NOMO-1 treated with DMSO at 0.1 percent for 48 hours (cell line): ENCODE measurements around the gene PSMB1.
"Not testable (repeated sequence)": the region's sequence is repeated elsewhere in the genome, so short reads cannot be mapped to it uniquely, and the experiment has no call there.

Source experiments
- DNase-seq: peaks from one replicate; lab custom pipeline; 2025; ENCODE audit not compliant: unreplicated experiment; lab: John Stamatoyannopoulos, UW

Gene PSMB1

GRCh38 chr6:170504479-170504878 lies 48.6 kb downstream of the PSMB1 start:
- no peak for DNase-seq

- DNase-seq = no peak
Observed at GRCh38 chr6:170503414-170503761, 49.7 kb downstream of the PSMB1 start.

GRCh38 chr6:170502733-170503413 lies 50.2 kb downstream of the PSMB1 start:
- not testable (repeated sequence) for DNase-seq

- not testable (repeated sequence) for DNase-seq
Observed at GRCh38 chr6:170502268-170502667, 50.8 kb downstream of the PSMB1 start.

- DNase-seq = no peak
Observed at GRCh38 chr6:170500955-170501590, 52.0 kb downstream of the PSMB1 start.

- DNase-seq = no peak
Observed at GRCh38 chr6:170497841-170498301, 55.2 kb downstream of the PSMB1 start.

GRCh38 chr6:170493354-170493753 lies 59.8 kb downstream of the PSMB1 start:
- DNase-seq = no peak

GRCh38 chr6:170490259-170490658 lies 62.8 kb downstream of the PSMB1 start:
- DNase-seq = no peak

- no peak for DNase-seq
Observed at GRCh38 chr6:170489836-170490235, 63.3 kb downstream of the PSMB1 start.

GRCh38 chr6:170487707-170488329 lies 65.3 kb downstream of the PSMB1 start:
- no peak for DNase-seq

- DNase-seq = no peak
Observed at GRCh38 chr6:170485159-170485558, 67.9 kb downstream of the PSMB1 start.
